A549 (cell line): ENCODE measurements around the gene PCED1A. TPM values are rescaled to one million over a fixed set of nuclear protein-coding genes. Genes with fewer than 3 reads are reported as not detected.

Experiments
- ATAC-seq, 2 experiments: fragments of 200-7000 bp in 1 of 2; fragments of >200 bp in 1 of 2; cut with Nextera tagmentation in 1 of 2; cut with Tn5 transposase in 1 of 2; 3 replicates each; pipeline versions ENCODE4 v1.8.0 to v1.9.1; 2018 to 2020; ENCODE audit warnings: mild to moderate bottlenecking in 1 of 2, moderate library complexity in 1 of 2
- CTCF ChIA-PET: fragments of 300-600 bp; sonication (Branson Sonifier 250); formaldehyde crosslinking; extraction: SDS; loops from one replicate; lab custom pipeline; 2021; ENCODE audit warnings: antibody characterized with exemption, inconsistent platforms; lab: Yijun Ruan, JAX
- POLR2A ChIA-PET: fragments of 350-600 bp; formaldehyde crosslinking; extraction: SDS; loops from one replicate; lab custom pipeline; 2021; ENCODE audit warnings: antibody characterized with exemption, inconsistent platforms; lab: Yijun Ruan, JAX
- DNase-seq, 2 experiments: peaks; one replicate each; pipeline versions ENCODE4 v3.0.0 to v3.0.0-alpha.2; 2011 to 2016; ENCODE audit warnings: low read depth in 1 of 2, low spot score in 1 of 2
- FAIRE-seq: peaks from 2 replicates; lab custom pipeline; 2011; peaks lifted over from hg19 to GRCh38; lab: Jason Lieb, UNC
- H3K27ac ChIP-seq, 2 experiments: fragments of >200 bp; sonication (Bioruptor Twin); formaldehyde crosslinking; 3 replicates each; pipeline ENCODE4 v1.5.1; 2016 to 2017
- H3K4me1 ChIP-seq: fragments of >200 bp; sonication (Bioruptor Twin); formaldehyde crosslinking; 3 replicates; pipeline ENCODE4 v1.6.1; 2016
- H3K4me2 ChIP-seq: fragments of >200 bp; sonication (Bioruptor Twin); formaldehyde crosslinking; 3 replicates; pipeline ENCODE4 v1.6.1; 2016
- H3K4me3 ChIP-seq: fragments of >200 bp; sonication (Bioruptor Twin); formaldehyde crosslinking; 3 replicates; pipeline ENCODE4 v1.5.1; 2016
- H3K9me3 ChIP-seq: fragments of >200 bp; sonication (Bioruptor Twin); formaldehyde crosslinking; 3 replicates; pipeline ENCODE4 v1.6.1; 2016
- ATOH8 ChIP-seq: fragments of 250-450 bp; sonication (Bioruptor Pico); IDR thresholded peaks from 2 replicates; pipeline ENCODE4 v1.5.0; 2020; ENCODE audit warnings: low read depth, mild to moderate bottlenecking, moderate library complexity
- BCL3 ChIP-seq: fragments of >200 bp; sonication (Bioruptor Twin); formaldehyde crosslinking; IDR thresholded peaks from 3 replicates; pipeline ENCODE4 v1.6.1; 2016
- CBX2 ChIP-seq: fragments of 200-600 bp; sonication (generic); IDR thresholded peaks from 2 replicates; pipeline ENCODE4 v1.6.1; 2016; ENCODE audit warnings: low read depth, mild to moderate bottlenecking, borderline replicate concordance
- CEBPB ChIP-seq, 2 experiments: fragments of >200 bp in 1 of 2; sonication (Bioruptor Twin) in 1 of 2; formaldehyde crosslinking in 1 of 2; IDR thresholded peaks; 2 replicates each; pipeline ENCODE4 v1.6.1; 2012 to 2016
- CHD2 ChIP-seq: fragments of 150-350 bp; IDR thresholded peaks from 2 replicates; pipeline ENCODE4 v1.6.1; 2014; ENCODE audit warnings: low read length; ENCODE audit not compliant: partially characterized antibody
- CHD4 ChIP-seq: fragments of 200-600 bp; sonication (generic); IDR thresholded peaks from 2 replicates; pipeline ENCODE4 v1.6.1; 2016; ENCODE audit warnings: antibody characterized with exemption, mild to moderate bottlenecking, borderline replicate concordance
- CTCF ChIP-seq: fragments of >200 bp; sonication (Bioruptor Twin); formaldehyde crosslinking; IDR thresholded peaks from 3 replicates; pipeline ENCODE4 v1.5.1; 2016
- EHMT2 ChIP-seq: fragments of 200-600 bp; sonication (generic); IDR thresholded peaks from 2 replicates; pipeline ENCODE4 v1.6.1; 2016; ENCODE audit warnings: antibody characterized with exemption, low read depth, mild to moderate bottlenecking, moderate library complexity
- EP300 ChIP-seq, 2 experiments: fragments of >200 bp; sonication (Bioruptor Twin); formaldehyde crosslinking; IDR thresholded peaks; 2 replicates in 1 of 2; 3 replicates in 1 of 2; pipeline ENCODE4 v1.6.1; 2016 to 2017
- FOSB ChIP-seq: fragments of 250-450 bp; sonication (Bioruptor Pico); IDR thresholded peaks from 2 replicates; pipeline ENCODE4 v1.5.0; 2020; ENCODE audit warnings: mild to moderate bottlenecking, moderate library complexity
- FOSL2 ChIP-seq, 2 experiments: fragments of 450-650 bp in 1 of 2; fragments of >200 bp in 1 of 2; sonication (Bioruptor Twin) in 1 of 2; formaldehyde crosslinking; IDR thresholded peaks; 2 replicates each; pipeline versions ENCODE4 v1.5.0 to v1.6.1; 2016 to 2020; ENCODE audit warnings: mild to moderate bottlenecking in 1 of 2, moderate library complexity in 1 of 2
- HES2 ChIP-seq: fragments of >200 bp; sonication (Bioruptor Twin); formaldehyde crosslinking; IDR thresholded peaks from 2 replicates; pipeline ENCODE4 v1.6.1; 2016
- HEYL ChIP-seq: fragments of 250-450 bp; sonication (Bioruptor Pico); IDR thresholded peaks from 2 replicates; pipeline ENCODE4 v1.8.0; 2021; ENCODE audit warnings: mild to moderate bottlenecking, moderate library complexity
- HOXA7 ChIP-seq: fragments of 250-450 bp; sonication (Bioruptor Pico); IDR thresholded peaks from 2 replicates; pipeline ENCODE4 v1.5.0; 2020; ENCODE audit warnings: mild to moderate bottlenecking, moderate library complexity
- KDM5A ChIP-seq: fragments of 200-600 bp; sonication (generic); IDR thresholded peaks from 2 replicates; pipeline ENCODE4 v1.6.1; 2016; ENCODE audit warnings: antibody characterized with exemption, mild to moderate bottlenecking
- MYC ChIP-seq: IDR thresholded peaks from 2 replicates; pipeline ENCODE4 v1.6.1; 2012; ENCODE audit warnings: mild to moderate bottlenecking, inconsistent platforms, low read length, improper control_type of control experiment, borderline replicate concordance
- NFE2L2 ChIP-seq: fragments of 150-350 bp; conservative IDR thresholded peaks from 2 replicates; pipeline ENCODE4 v1.6.1; 2014; ENCODE audit warnings: low read length
- NR3C1 ChIP-seq: fragments of >200 bp; sonication (Bioruptor Twin); formaldehyde crosslinking; IDR thresholded peaks from 3 replicates; pipeline ENCODE4 v1.6.1; 2017
- PBX3 ChIP-seq: IDR thresholded peaks from 2 replicates; pipeline ENCODE4 v1.6.1; 2012
- POLR2A ChIP-seq: IDR thresholded peaks from 2 replicates; pipeline ENCODE4 v1.6.1; 2012; ENCODE audit warnings: mild to moderate bottlenecking, low read length
- RCOR1 ChIP-seq: fragments of 150-350 bp; IDR thresholded peaks from 2 replicates; pipeline ENCODE4 v1.6.1; 2014; ENCODE audit warnings: antibody characterized with exemption, low read length, low read depth
- RFX5 ChIP-seq: fragments of 450-650 bp; IDR thresholded peaks from 2 replicates; pipeline ENCODE4 v1.7.1; 2014; ENCODE audit warnings: antibody characterized with exemption, mild to moderate bottlenecking, moderate library complexity
- SREBF2 ChIP-seq: fragments of 450-650 bp; IDR thresholded peaks from 2 replicates; pipeline ENCODE4 v1.6.1; 2014; ENCODE audit warnings: mild to moderate bottlenecking, moderate library complexity
- ZFP36 ChIP-seq: fragments of 450-650 bp; IDR thresholded peaks from 2 replicates; pipeline ENCODE4 v1.6.1; 2014; ENCODE audit warnings: borderline replicate concordance; ENCODE audit not compliant: partially characterized antibody
- ZNF302 ChIP-seq: fragments of 250-450 bp; sonication (Bioruptor Pico); IDR thresholded peaks from 2 replicates; pipeline ENCODE4 v1.9.0; 2021; ENCODE audit warnings: inconsistent platforms, mild to moderate bottlenecking, moderate library complexity
- WGBS: methylation state at CpG from one replicate; pipeline ENCODE4 v1.1.6; 2017; ENCODE audit errors: missing lambda C conversion rate; 5-methylcytosine and 5-hydroxymethylcytosine counted together
- polyA plus RNA-seq, 4 experiments: library from polyadenylated mRNA; depleted of rRNA in 3 of 4; stranded (reverse); fragments of >200 nt; fragmentation: RNase III in 1 of 4; extraction: RNeasy Plus Mini Kit Qiagen cat#74134 plus additional on column Dnase treatment in 1 of 4; gene quantifications; 2 replicates in 3 of 4; 3 replicates in 1 of 4; pipeline ENCODE4 v1.2.3, GENCODE V29; 2011 to 2017

The PCED1A gene
- polyA plus RNA-seq, 2 of the 4 experiments (the other 2 are of a cell fraction), result 25.7 to 43.8 TPM

- Histone ChIP-seq H3K4me1 (peaks cover 17% of the 10 kb centered on the region), H3K4me2 (peak overlapping the region; percentile 88), H3K27ac (peak overlapping the region in 1 of 2 experiments; percentile 95; a peak in 1 of 6 replicates), H3K4me3 (peak overlapping the region; percentile 92; the same call in 2 of the 3 replicates), H3K9me3 (no peaks in the 10 kb centered on the region)
- no peak for FAIRE-seq
- no peak for DNase-seq
- TF ChIP-seq POLR2A, result no peak
- TF ChIP-seq HES2, result no peak
- TF ChIP-seq ZNF302 (CRISPR knock-in tag), result no peak
- CTCF ChIA-PET, result interaction anchor here (1.3 to 4.9 kb wide), 5 partner anchors 12 to 86 kb away, joined by 4 to 33 read pairs (median 10); partner anchors contain the start of gene TMEM239
- WGBS, result 97% methylated on average over 15 of the region's 15 CpGs
- POLR2A ChIA-PET, result interaction anchor here (0.8 to 1.3 kb wide), 2 partner anchors 45 to 187 kb away, joined by 3 to 4 read pairs; partner anchors contain the start of gene NOP56
- no peak for ATAC-seq
Observed at GRCh38 chr20:2838847-2839671, 1.4 kb downstream of the PCED1A start.

- ChIA-PET CTCF (interaction anchor here (1.0 to 4.9 kb wide), 8 partner anchors 13 to 215 kb away, joined by 3 to 33 read pairs (median 5); partner anchors contain the start of gene TMEM239), POLR2A (interaction anchor here (0.5 kb wide), 1 partner anchor 71 kb away, joined by 3 read pairs; no protein-coding TSS in a partner anchor)
- Histone ChIP-seq H3K27ac (no peak overlapping the region), H3K4me2 (no peak overlapping the region), H3K4me1 (peaks cover 17% of the 10 kb centered on the region), H3K9me3 (no peaks in the 10 kb centered on the region), H3K4me3 (no peak overlapping the region)
- DNase-seq, result no peak
- ATAC-seq, result no peak
- WGBS, result 94% methylated on average over 19 of the region's 19 CpGs
- TF ChIP-seq BCL3 (no peak), CBX2 (no peak), MYC (no peak), CEBPB (IDR thresholded peaks at IDR 0.05) (no peak), ZNF302 (CRISPR knock-in tag) (no peak), PBX3 (no peak), EHMT2 (no peak), SREBF2 (no peak), FOSB (CRISPR knock-in tag) (no peak), RCOR1 (no peak)
- no peak for FAIRE-seq
Observed at GRCh38 chr20:2838170-2838797, 2.2 kb downstream of the PCED1A start.

GRCh38 chr20:2837221-2837960, 3.1 kb downstream of the PCED1A start:
- Histone ChIP-seq H3K9me3 (no peaks in the 10 kb centered on the region), H3K4me3 (no peak overlapping the region), H3K4me1 (peaks cover 18% of the 10 kb centered on the region), H3K27ac (no peak overlapping the region), H3K4me2 (no peak overlapping the region)
- CTCF ChIA-PET, result interaction anchor here (0.8 to 2.3 kb wide), 5 partner anchors 19 to 216 kb away, joined by 3 to 10 read pairs (median 3); no protein-coding TSS in a partner anchor
- ATAC-seq (no peak), FAIRE-seq (no peak), DNase-seq (no peak)
- WGBS, result 78% methylated on average over 6 of the region's 6 CpGs
- POLR2A ChIA-PET, result no interaction called here
- no peak for TF ChIP-seq NFE2L2
- no peak for TF ChIP-seq ATOH8 (CRISPR knock-in tag)
- TF ChIP-seq ZFP36, result no peak
- no peak for TF ChIP-seq CHD4
- TF ChIP-seq KDM5A, result no peak
- TF ChIP-seq HOXA7 (CRISPR knock-in tag), result no peak
- TF ChIP-seq NR3C1, result no peak
- no peak for TF ChIP-seq RFX5
- TF ChIP-seq MYC, result no peak
- TF ChIP-seq FOSL2 (IDR thresholded peaks at IDR 0.05), result no peak
- no peak for TF ChIP-seq FOSL2 (CRISPR knock-in tag; IDR thresholded peaks at IDR 0.05)
- no peak for TF ChIP-seq ZNF302 (CRISPR knock-in tag)
- TF ChIP-seq CEBPB (IDR thresholded peaks at IDR 0.05), result no peak
- TF ChIP-seq CHD2, result no peak
- no peak for TF ChIP-seq HEYL (CRISPR knock-in tag)
- TF ChIP-seq CTCF, result no peak
- no peak for TF ChIP-seq EP300 (IDR thresholded peaks at IDR 0.05)
